HCT116 (cell line): ENCODE measurements around the gene NUDC.
"Not testable (repeated sequence)": the region's sequence is repeated elsewhere in the genome, so short reads cannot be mapped to it uniquely, and the experiment has no call there.

Experiments
- CEBPB ChIP-seq: IDR thresholded peaks from 2 replicates; pipeline ENCODE4 v1.6.1; 2012; ENCODE audit warnings: low read depth
- SIN3A ChIP-seq: IDR thresholded peaks from 2 replicates; pipeline ENCODE4 v1.6.1; 2012; ENCODE audit warnings: low read depth
- TF ChIP-seq, protein P1 (sequence below): IDR thresholded peaks from 2 replicates; pipeline ENCODE4 v1.6.1; 2012; ENCODE audit warnings: low read depth
- TF ChIP-seq, protein P2 (sequence below), 3 experiments: fragments of 200-600 bp in 1 of 3; sonication (generic) in 1 of 3; IDR thresholded peaks in 2 of 3; conservative IDR thresholded peaks in 1 of 3; 2 replicates each; pipeline ENCODE4 v1.5.1; 2012 to 2017; ENCODE audit warnings: low read depth in 2 of 3, low read length in 2 of 3, antibody characterized with exemption in 1 of 3, borderline replicate concordance in 1 of 3, control low read depth in 1 of 3, mild to moderate bottlenecking in 1 of 3, mixed read lengths in 1 of 3, mixed run types in 1 of 3, moderate library complexity in 1 of 3; ENCODE audit not compliant: insufficient read depth in 1 of 3

DNA sequence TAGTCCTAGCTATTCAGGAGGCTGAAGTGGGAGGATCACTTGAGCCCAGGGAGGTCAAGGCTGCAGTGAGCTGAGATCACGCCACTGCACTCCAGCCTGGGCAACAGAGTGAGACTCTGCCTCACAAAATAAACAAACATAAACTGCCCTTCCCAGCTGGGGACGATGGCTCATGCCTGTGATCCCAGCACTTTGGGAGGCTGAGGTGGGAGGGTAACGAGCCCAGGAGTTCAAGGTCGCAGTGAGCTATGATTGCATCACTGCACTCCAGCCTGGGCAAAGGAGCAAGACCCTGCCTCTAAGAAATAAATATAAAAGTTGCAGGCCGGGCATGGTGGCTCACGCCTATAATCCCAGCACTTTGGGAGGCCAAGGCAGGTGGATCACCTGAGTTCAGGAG, 39.9 kb upstream of the NUDC start:
- TF ChIP-seq, protein P1, sequence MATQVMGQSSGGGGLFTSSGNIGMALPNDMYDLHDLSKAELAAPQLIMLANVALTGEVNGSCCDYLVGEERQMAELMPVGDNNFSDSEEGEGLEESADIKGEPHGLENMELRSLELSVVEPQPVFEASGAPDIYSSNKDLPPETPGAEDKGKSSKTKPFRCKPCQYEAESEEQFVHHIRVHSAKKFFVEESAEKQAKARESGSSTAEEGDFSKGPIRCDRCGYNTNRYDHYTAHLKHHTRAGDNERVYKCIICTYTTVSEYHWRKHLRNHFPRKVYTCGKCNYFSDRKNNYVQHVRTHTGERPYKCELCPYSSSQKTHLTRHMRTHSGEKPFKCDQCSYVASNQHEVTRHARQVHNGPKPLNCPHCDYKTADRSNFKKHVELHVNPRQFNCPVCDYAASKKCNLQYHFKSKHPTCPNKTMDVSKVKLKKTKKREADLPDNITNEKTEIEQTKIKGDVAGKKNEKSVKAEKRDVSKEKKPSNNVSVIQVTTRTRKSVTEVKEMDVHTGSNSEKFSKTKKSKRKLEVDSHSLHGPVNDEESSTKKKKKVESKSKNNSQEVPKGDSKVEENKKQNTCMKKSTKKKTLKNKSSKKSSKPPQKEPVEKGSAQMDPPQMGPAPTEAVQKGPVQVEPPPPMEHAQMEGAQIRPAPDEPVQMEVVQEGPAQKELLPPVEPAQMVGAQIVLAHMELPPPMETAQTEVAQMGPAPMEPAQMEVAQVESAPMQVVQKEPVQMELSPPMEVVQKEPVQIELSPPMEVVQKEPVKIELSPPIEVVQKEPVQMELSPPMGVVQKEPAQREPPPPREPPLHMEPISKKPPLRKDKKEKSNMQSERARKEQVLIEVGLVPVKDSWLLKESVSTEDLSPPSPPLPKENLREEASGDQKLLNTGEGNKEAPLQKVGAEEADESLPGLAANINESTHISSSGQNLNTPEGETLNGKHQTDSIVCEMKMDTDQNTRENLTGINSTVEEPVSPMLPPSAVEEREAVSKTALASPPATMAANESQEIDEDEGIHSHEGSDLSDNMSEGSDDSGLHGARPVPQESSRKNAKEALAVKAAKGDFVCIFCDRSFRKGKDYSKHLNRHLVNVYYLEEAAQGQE, result not testable (repeated sequence)
- not testable (repeated sequence) for TF ChIP-seq SIN3A, CEBPB
- TF ChIP-seq, protein P2, sequence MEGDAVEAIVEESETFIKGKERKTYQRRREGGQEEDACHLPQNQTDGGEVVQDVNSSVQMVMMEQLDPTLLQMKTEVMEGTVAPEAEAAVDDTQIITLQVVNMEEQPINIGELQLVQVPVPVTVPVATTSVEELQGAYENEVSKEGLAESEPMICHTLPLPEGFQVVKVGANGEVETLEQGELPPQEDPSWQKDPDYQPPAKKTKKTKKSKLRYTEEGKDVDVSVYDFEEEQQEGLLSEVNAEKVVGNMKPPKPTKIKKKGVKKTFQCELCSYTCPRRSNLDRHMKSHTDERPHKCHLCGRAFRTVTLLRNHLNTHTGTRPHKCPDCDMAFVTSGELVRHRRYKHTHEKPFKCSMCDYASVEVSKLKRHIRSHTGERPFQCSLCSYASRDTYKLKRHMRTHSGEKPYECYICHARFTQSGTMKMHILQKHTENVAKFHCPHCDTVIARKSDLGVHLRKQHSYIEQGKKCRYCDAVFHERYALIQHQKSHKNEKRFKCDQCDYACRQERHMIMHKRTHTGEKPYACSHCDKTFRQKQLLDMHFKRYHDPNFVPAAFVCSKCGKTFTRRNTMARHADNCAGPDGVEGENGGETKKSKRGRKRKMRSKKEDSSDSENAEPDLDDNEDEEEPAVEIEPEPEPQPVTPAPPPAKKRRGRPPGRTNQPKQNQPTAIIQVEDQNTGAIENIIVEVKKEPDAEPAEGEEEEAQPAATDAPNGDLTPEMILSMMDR (IDR thresholded peaks at IDR 0.05 in 2 of 3, conservative IDR thresholded peaks at IDR 0.05 in 1 of 3; ENCODE audit: borderline replicate concordance in 1 of 3, insufficient read depth in 1 of 3, low read depth in 2 of 3, low read length in 2 of 3), result not testable (repeated sequence)
